Gastrocnemius medialis (tissue), 4 donors: Measurements from ENCODE around the gene FTSJ3.

ENCODE experiments used
- CTCF ChIP-seq, 5 experiments: fragments of 450-650 bp in 3 of 5; fragments of 200-600 bp in 2 of 5; sonication (generic) in 2 of 5; IDR thresholded peaks in 4 of 5; conservative IDR thresholded peaks in 1 of 5; 1 replicate in 4 of 5; 2 replicates in 1 of 5; pipeline ENCODE4 v1.5.1; 2016 to 2019; ENCODE audit warnings: antibody characterized with exemption in 5 of 5, mild to moderate bottlenecking in 3 of 5, moderate library complexity in 3 of 5
- POLR2A ChIP-seq, 2 donors: fragments of 450-650 bp; IDR thresholded peaks; one replicate each; pipeline ENCODE4 v1.6.1; 2017; ENCODE audit warnings: antibody characterized with exemption in 2 of 2, mild to moderate bottlenecking in 2 of 2, moderate library complexity in 2 of 2

- TF ChIP-seq POLR2A (IDR thresholded peaks at IDR 0.05): no peak
- TF ChIP-seq CTCF (IDR thresholded peaks at IDR 0.05 in 4 of 5, conservative IDR thresholded peaks at IDR 0.05 in 1 of 5): peak; percentile 51 to 81 (median 75)
Measured at GRCh38 chr17:63848834-63849689, 21.6 kb upstream of the FTSJ3 start.
